Thyroid gland (tissue), 4 donors: ENCODE results near the gene KCTD5. TPM values are rescaled to one million over a fixed set of nuclear protein-coding genes. Genes with fewer than 3 reads are reported as not detected.

Experiments
- DNase-seq, 2 donors: peaks; one replicate each; pipeline ENCODE4 v3.0.0-alpha.2; 2019
- H3K27ac ChIP-seq, 3 donors: fragments of 200-600 bp; sonication (generic); 1 replicate in 2 of 3; 2 replicates in 1 of 3; pipeline ENCODE4 v1.5.1; 2016 to 2019; ENCODE audit warnings: mild to moderate bottlenecking in 1 of 3, moderate library complexity in 1 of 3
- H3K27me3 ChIP-seq: fragments of 200-600 bp; sonication (generic); one replicate; pipeline ENCODE4 v1.5.1; 2019
- H3K36me3 ChIP-seq, 2 donors: fragments of 200-600 bp; sonication (generic); one replicate each; pipeline ENCODE4 v1.5.1; 2016 to 2019
- H3K4me1 ChIP-seq, 2 donors: fragments of 200-600 bp; sonication (generic); one replicate each; pipeline ENCODE4 v1.5.1; 2017 to 2019
- H3K4me3 ChIP-seq, 3 donors: fragments of 200-600 bp; sonication (generic); replicated peaks in 1 of 3; 1 replicate in 2 of 3; 2 replicates in 1 of 3; pipeline ENCODE4 v1.5.1; 2016; ENCODE audit warnings: mild to moderate bottlenecking in 1 of 3
- H3K9me3 ChIP-seq: fragments of 200-600 bp; sonication (generic); one replicate; pipeline ENCODE4 v1.5.1; 2017
- CTCF ChIP-seq, 6 experiments: fragments of 200-600 bp in 3 of 6; fragments of 450-650 bp in 3 of 6; sonication (generic) in 3 of 6; IDR thresholded peaks; one replicate each; pipeline ENCODE4 v1.5.1; 2016 to 2019; ENCODE audit warnings: antibody characterized with exemption in 6 of 6, mild to moderate bottlenecking in 2 of 6, inconsistent platforms in 1 of 6, moderate library complexity in 1 of 6
- POLR2A ChIP-seq, 2 donors: fragments of 450-650 bp; IDR thresholded peaks; one replicate each; pipeline ENCODE4 v1.6.1; 2017; ENCODE audit warnings: antibody characterized with exemption in 2 of 2, mild to moderate bottlenecking in 2 of 2, moderate library complexity in 1 of 2
- WGBS, 2 donors: methylation state at CpG; one replicate each; pipeline ENCODE4 v1.1.5; 2017; 5-methylcytosine and 5-hydroxymethylcytosine counted together
- intact Hi-C: fragments of 100-400 bp; cut with DNase I; formaldehyde crosslinking; loops from one replicate; pipeline ENCODE4 v1.15.1; 2023
- total RNA-seq, 4 donors: library from RNA; depleted of rRNA; stranded (reverse); fragments of >200 nt; gene quantifications; one replicate each; pipeline ENCODE4 v1.2.3, GENCODE V29; 2016

KCTD5 gene
- total RNA-seq, 4 donors from 2014 or later, result 8.6 to 23.3 (median 15.1) TPM

- intact Hi-C loops, result no loop called here
- no peak for DNase-seq
- WGBS, 2 donors, result 87% methylated on average over 3 to 6 of the region's 10 CpGs
These were observed 27.3 kb downstream of the KCTD5 start for GRCh38 chr16:2709588-2709984.

GRCh38 chr16:2710021-2710710, 27.8 kb downstream of the KCTD5 start:
- Histone ChIP-seq H3K27me3 (no peaks in the 10 kb centered on the region), H3K4me1 (peaks cover 0 to under 1% of the 10 kb centered on the region in 2 donors), H3K27ac (no peak overlapping the region), H3K36me3 (peaks cover 16 to 18% of the 10 kb centered on the region in 2 donors), H3K4me3 (no peak overlapping the region), H3K9me3 (no peaks in the 10 kb centered on the region)
- no peak for DNase-seq
- TF ChIP-seq CTCF (IDR thresholded peaks at IDR 0.05) (no peak), POLR2A (IDR thresholded peaks at IDR 0.05) (no peak)
- 91 to 92% methylated on average over 12 to 13 of the region's 20 CpGs for WGBS, 2 donors
- intact Hi-C loops, result no loop called here

More at GRCh38 chr16:2709588-2709984, 27.3 kb downstream of the KCTD5 start:
- Histone ChIP-seq H3K4me1 (peaks cover 0 to 4% of the 10 kb centered on the region in 2 donors), H3K27me3 (no peaks in the 10 kb centered on the region), H3K36me3 (peaks cover 16 to 18% of the 10 kb centered on the region in 2 donors), H3K4me3 (no peak overlapping the region), H3K27ac (no peak overlapping the region), H3K9me3 (no peaks in the 10 kb centered on the region)
- TF ChIP-seq POLR2A (IDR thresholded peaks at IDR 0.05) (no peak), CTCF (IDR thresholded peaks at IDR 0.05) (no peak)

GRCh38 chr16:2710711-2711231, 28.4 kb downstream of the KCTD5 start:
- Histone ChIP-seq H3K4me3 (no peak overlapping the region), H3K9me3 (no peaks in the 10 kb centered on the region), H3K36me3 (peaks cover 16 to 18% of the 10 kb centered on the region in 2 donors), H3K27me3 (no peaks in the 10 kb centered on the region), H3K27ac (no peak overlapping the region), H3K4me1 (peaks cover 0 to 6% of the 10 kb centered on the region in 2 donors)
- TF ChIP-seq POLR2A (IDR thresholded peaks at IDR 0.05) (no peak), CTCF (IDR thresholded peaks at IDR 0.05) (no peak)
- WGBS, 2 donors, result 66 to 76% methylated on average over 6 to 11 of the region's 11 CpGs
- DNase-seq, result no peak
- intact Hi-C loops, result no loop called here

- intact Hi-C loops, result no loop called here
- WGBS, 2 donors, result 53 to 68% methylated on average over 12 to 19 of the region's 22 CpGs
These were observed 29.2 kb downstream of the KCTD5 start for GRCh38 chr16:2711370-2712062.

More at GRCh38 chr16:2711370-2712062, 29.2 kb downstream of the KCTD5 start:
- no peak overlapping the region for H3K4me3 ChIP-seq
- H3K27me3 ChIP-seq, result no peaks in the 10 kb centered on the region
- no peak for DNase-seq
- H3K27ac ChIP-seq, result no peak overlapping the region
- no peaks in the 10 kb centered on the region for H3K9me3 ChIP-seq
- TF ChIP-seq POLR2A (IDR thresholded peaks at IDR 0.05) (no peak), CTCF (IDR thresholded peaks at IDR 0.05) (no peak)
- peaks cover 16 to 18% of the 10 kb centered on the region in 2 donors for H3K36me3 ChIP-seq
- peaks cover 0 to 6% of the 10 kb centered on the region in 2 donors for H3K4me1 ChIP-seq
